Coronary artery (tissue), 2 donors: ENCODE results near the gene FKBP7.

Experiments used
- DNase-seq: peaks from one replicate; pipeline ENCODE4 v3.0.0-alpha.2; 2017; ENCODE audit warnings: low spot score
- H3K27ac ChIP-seq, 2 donors: fragments of 200-600 bp; sonication (generic); one replicate each; pipeline ENCODE4 v1.5.1; 2016 to 2019
- H3K4me3 ChIP-seq: fragments of 200-600 bp; sonication (generic); 2 replicates; pipeline ENCODE4 v1.5.1; 2016; ENCODE audit warnings: mild to moderate bottlenecking, moderate library complexity
- CTCF ChIP-seq: fragments of 200-600 bp; sonication (generic); IDR thresholded peaks from one replicate; pipeline ENCODE4 v1.5.1; 2019; ENCODE audit warnings: antibody characterized with exemption

The FKBP7 gene

GRCh38 chr2:178479758-178480226, 1.4 kb upstream of the FKBP7 start:
- no peak for TF ChIP-seq CTCF
- no peak for DNase-seq
- H3K4me3 ChIP-seq: peak overlapping the region; percentile 96
- peak overlapping the region; percentile 90 to 95 for H3K27ac ChIP-seq

GRCh38 chr2:178479275-178479616, 846 bp upstream of the FKBP7 start:
- Histone ChIP-seq H3K4me3 (peak overlapping the region; percentile 96), H3K27ac (peak overlapping the region; percentile 90 to 95)
- no peak for TF ChIP-seq CTCF
- DNase-seq: no peak

GRCh38 chr2:178478130-178478438, 316 bp downstream of the FKBP7 start:
- no peak for DNase-seq
- peak overlapping the region; percentile 96 for H3K4me3 ChIP-seq
- H3K27ac ChIP-seq: peak overlapping the region; percentile 90 to 95

GRCh38 chr2:178477443-178478129, 814 bp downstream of the FKBP7 start:
- DNase-seq: no peak
- Histone ChIP-seq H3K27ac (peak overlapping the region; percentile 90 to 95), H3K4me3 (peak overlapping the region; percentile 96)
- TF ChIP-seq CTCF: no peak

More at GRCh38 chr2:178478130-178478438, 316 bp downstream of the FKBP7 start:
- no peak for TF ChIP-seq CTCF

- TF ChIP-seq CTCF: no peak
- no peak overlapping the region for H3K27ac ChIP-seq
- no peak overlapping the region for H3K4me3 ChIP-seq
- DNase-seq: no peak
Measured at GRCh38 chr2:178476477-178476876, 1.9 kb downstream of the FKBP7 start.

- no peak for TF ChIP-seq CTCF
- H3K4me3 ChIP-seq: no peak overlapping the region
- DNase-seq: no peak
- H3K27ac ChIP-seq: no peak overlapping the region
Measured at GRCh38 chr2:178474560-178474959, 3.8 kb downstream of the FKBP7 start.

GRCh38 chr2:178473931-178474330, 4.5 kb downstream of the FKBP7 start:
- TF ChIP-seq CTCF: no peak
- DNase-seq: no peak
- Histone ChIP-seq H3K4me3 (no peak overlapping the region), H3K27ac (no peak overlapping the region)
